SK-N-SH (cell line): ENCODE data around the gene COL26A1. TPM values are rescaled to one million over a fixed set of nuclear protein-coding genes. Genes with fewer than 3 reads are reported as not detected.

Experiments used
- CTCF ChIA-PET: fragments of 300-600, 350-600 bp; formaldehyde crosslinking; extraction: SDS; loops from one replicate; lab custom pipeline; 2021; lab: Yijun Ruan, JAX
- POLR2A ChIA-PET: fragments of 350-600 bp; sonication (Branson Sonifier 250); formaldehyde crosslinking; extraction: SDS; loops from one replicate; lab custom pipeline; 2020; ENCODE audit warnings: antibody characterized with exemption, inconsistent platforms; lab: Yijun Ruan, JAX
- DNase-seq: peaks from one replicate; pipeline ENCODE4 v3.0.0; 2012
- H2AFZ ChIP-seq: fragments of 200-600 bp; sonication (generic); 2 replicates; pipeline ENCODE4 v1.8.1; 2016; ENCODE audit warnings: antibody characterized with exemption, mild to moderate bottlenecking, low read depth
- H3F3A ChIP-seq: fragments of 200-600 bp; sonication (generic); replicated peaks from 2 replicates; pipeline ENCODE3; 2016; ENCODE audit warnings: antibody characterized with exemption, mild to moderate bottlenecking; ENCODE audit not compliant: insufficient read depth
- H3K27ac ChIP-seq, 2 experiments: fragments of 200-500 bp in 1 of 2; fragments of 200-600 bp in 1 of 2; sonication (Bioruptor generic) in 1 of 2; sonication (generic), shearing (Covaris generic) in 1 of 2; 2 replicates each; pipeline versions ENCODE4 v1.5.1 to v1.6.1; 2014 to 2016; ENCODE audit warnings: low read depth in 2 of 2, inconsistent platforms in 1 of 2, low read length in 1 of 2, mild to moderate bottlenecking in 1 of 2, mixed read lengths in 1 of 2
- H3K27me3 ChIP-seq: fragments of 200-600 bp; sonication (generic), shearing (Covaris generic); 2 replicates; pipeline ENCODE4 v1.6.1; 2016; ENCODE audit warnings: mixed run types; ENCODE audit not compliant: insufficient read depth
- H3K36me3 ChIP-seq, 2 experiments: fragments of 200-500 bp in 1 of 2; fragments of 200-600 bp in 1 of 2; sonication (Bioruptor generic) in 1 of 2; sonication (generic) in 1 of 2; replicated peaks in 1 of 2; 2 replicates each; pipeline versions ENCODE3 to v1.5.1; 2014 to 2016; ENCODE audit warnings: low read length in 1 of 2, mild to moderate bottlenecking in 1 of 2; ENCODE audit not compliant: insufficient read depth in 2 of 2, control insufficient read depth in 1 of 2
- H3K4me1 ChIP-seq, 2 experiments: fragments of 200-500 bp in 1 of 2; fragments of 200-600 bp in 1 of 2; sonication (Bioruptor generic) in 1 of 2; sonication (generic), shearing (Covaris generic) in 1 of 2; 2 replicates each; pipeline versions ENCODE4 v1.5.1 to v1.6.1; 2014 to 2016; ENCODE audit warnings: low read depth in 1 of 2, low read length in 1 of 2, mixed run types in 1 of 2; ENCODE audit not compliant: insufficient read depth in 2 of 2, control insufficient read depth in 1 of 2
- H3K4me2 ChIP-seq: fragments of 200-600 bp; sonication (generic), shearing (Covaris generic); 2 replicates; pipeline ENCODE4 v1.6.1; 2017; ENCODE audit warnings: mixed run types
- H3K4me3 ChIP-seq, 2 experiments: fragments of 200-500 bp in 1 of 2; fragments of 200-600 bp in 1 of 2; sonication (Bioruptor generic) in 1 of 2; sonication (generic), shearing (Covaris generic) in 1 of 2; 2 replicates each; pipeline versions ENCODE4 v1.5.1 to v1.8.1; 2014 to 2016; ENCODE audit warnings: low read depth in 2 of 2, inconsistent platforms in 1 of 2, low read length in 1 of 2, mild to moderate bottlenecking in 1 of 2, mixed read lengths in 1 of 2, moderate library complexity in 1 of 2
- H3K79me2 ChIP-seq: fragments of 200-600 bp; sonication (generic); 2 replicates; pipeline ENCODE4 v1.8.1; 2017; ENCODE audit warnings: mild to moderate bottlenecking; ENCODE audit not compliant: insufficient read depth
- H3K9ac ChIP-seq: fragments of 200-600 bp; sonication (generic); 2 replicates; pipeline ENCODE4 v1.6.1; 2017; ENCODE audit warnings: mixed run types
- H3K9me2 ChIP-seq: fragments of 200-600 bp; sonication (generic); 2 replicates; pipeline ENCODE4 v1.6.1; 2017; ENCODE audit warnings: mixed run types
- H3K9me3 ChIP-seq: fragments of 200-600 bp; sonication (generic); 2 replicates; pipeline ENCODE4 v1.6.1; 2017; ENCODE audit warnings: mixed run types, mild to moderate bottlenecking, moderate library complexity
- H4K20me1 ChIP-seq: fragments of 200-600 bp; sonication (generic); 2 replicates; pipeline ENCODE4 v1.6.1; 2017; ENCODE audit warnings: mild to moderate bottlenecking, mixed run types; ENCODE audit not compliant: insufficient read depth
- CHD2 ChIP-seq: fragments of 150-350 bp; IDR thresholded peaks from 2 replicates; pipeline ENCODE4 v1.6.1; 2018; ENCODE audit warnings: low read length; ENCODE audit not compliant: partially characterized antibody
- EZH2phosphoT487 ChIP-seq: fragments of 200-600 bp; sonication (generic); IDR thresholded peaks from 2 replicates; pipeline ENCODE4 v1.6.1; 2017; ENCODE audit warnings: low read depth, mixed run types, mild to moderate bottlenecking, antibody characterized with exemption, moderate library complexity, borderline replicate concordance
- FOSL2 ChIP-seq: IDR thresholded peaks from 2 replicates; pipeline ENCODE4 v1.4.0; 2012; ENCODE audit warnings: low read depth, mild to moderate bottlenecking, moderate library complexity, borderline replicate concordance
- FOXJ3 ChIP-seq: sonication (generic); formaldehyde crosslinking; IDR thresholded peaks from 2 replicates; pipeline ENCODE4 v1.5.1; 2020; ENCODE audit warnings: mild to moderate bottlenecking, missing genetic modification reagents
- FOXM1 ChIP-seq: IDR thresholded peaks from 2 replicates; pipeline ENCODE4 v1.4.0; 2012; ENCODE audit warnings: low read depth, mild to moderate bottlenecking
- GABPA ChIP-seq: IDR thresholded peaks from 2 replicates; pipeline ENCODE4 v1.4.0; 2012; ENCODE audit warnings: low read depth, mild to moderate bottlenecking
- MEF2A ChIP-seq: IDR thresholded peaks from 2 replicates; pipeline ENCODE4 v1.4.0; 2012; ENCODE audit warnings: low read depth, borderline replicate concordance
- MXI1 ChIP-seq: IDR thresholded peaks from 2 replicates; pipeline ENCODE4 v1.6.1; 2012; ENCODE audit warnings: mild to moderate bottlenecking, low read depth, low read length, improper control_type of control experiment
- NFIC ChIP-seq: IDR thresholded peaks from 2 replicates; pipeline ENCODE4 v1.4.0; 2012; ENCODE audit warnings: borderline replicate concordance
- TAF1 ChIP-seq: IDR thresholded peaks from 2 replicates; pipeline ENCODE4 v1.6.1; 2012; ENCODE audit warnings: low read depth, mild to moderate bottlenecking, low read length, moderate library complexity, borderline replicate concordance
- YY1 ChIP-seq: IDR thresholded peaks from 2 replicates; pipeline ENCODE4 v1.4.0; 2012; ENCODE audit warnings: low read depth, mild to moderate bottlenecking
- WGBS: methylation state at CpG from one replicate; pipeline ENCODE4 v1.1.6; 2017; ENCODE audit warnings: low lambda C conversion rate; 5-methylcytosine and 5-hydroxymethylcytosine counted together
- polyA plus RNA-seq, 3 experiments: library from polyadenylated mRNA; depleted of rRNA; stranded (reverse); fragments of >200 nt; gene quantifications; 2 replicates each; pipeline ENCODE4 v1.2.3, GENCODE V29; 2012
- TF ChIP-seq, protein P1 (sequence below): IDR thresholded peaks from 2 replicates; pipeline ENCODE4 v1.6.1; 2012; ENCODE audit warnings: mild to moderate bottlenecking, low read depth, low read length, moderate library complexity
- TF ChIP-seq, protein P2 (sequence below): fragments of 200-600 bp; sonication (generic); IDR thresholded peaks from 2 replicates; pipeline ENCODE4 v1.6.1; 2017; ENCODE audit warnings: antibody characterized with exemption, mild to moderate bottlenecking, moderate library complexity
- TF ChIP-seq, protein P3 (sequence below): IDR thresholded peaks from 2 replicates; pipeline ENCODE4 v1.4.0; 2012; ENCODE audit warnings: low read depth
- TF ChIP-seq, protein P4 (sequence below): fragments of 150-350 bp; IDR thresholded peaks from 2 replicates; pipeline ENCODE4 v1.6.1; 2017; ENCODE audit warnings: antibody characterized with exemption, low read length, low read depth, borderline replicate concordance

COL26A1 gene
- polyA plus RNA-seq, 1 of the 3 experiments (the other 2 are of a cell fraction), result 0.05 TPM

- H4K20me1 ChIP-seq, result no peaks in the 10 kb centered on the region
- H3K4me1 ChIP-seq, result no peaks in the 10 kb centered on the region
- no peak for DNase-seq
- H3K36me3 ChIP-seq, result no peaks in the 10 kb centered on the region
- H3K4me3 ChIP-seq, result no peak overlapping the region
- POLR2A ChIA-PET, result no interaction called here
- no peaks in the 10 kb centered on the region for H3K9me3 ChIP-seq
- CTCF ChIA-PET, result interaction anchor here (0.9 to 2.7 kb wide), 2 partner anchors 9 to 18 kb away, joined by 3 to 14 read pairs; no protein-coding TSS in a partner anchor
- no peaks in the 10 kb centered on the region for H3F3A ChIP-seq
- H3K27ac ChIP-seq, result no peak overlapping the region
- no peak overlapping the region for H3K4me2 ChIP-seq
- H3K79me2 ChIP-seq, result no peaks in the 10 kb centered on the region
- TF ChIP-seq EZH2phosphoT487 (no peak), FOXJ3 (CRISPR knock-in tag) (no peak), CHD2 (no peak), GABPA (no peak), TAF1 (no peak), MEF2A (no peak), NFIC (no peak), MXI1 (no peak), FOSL2 (no peak), YY1 (no peak), FOXM1 (no peak)
- TF ChIP-seq, protein P1, sequence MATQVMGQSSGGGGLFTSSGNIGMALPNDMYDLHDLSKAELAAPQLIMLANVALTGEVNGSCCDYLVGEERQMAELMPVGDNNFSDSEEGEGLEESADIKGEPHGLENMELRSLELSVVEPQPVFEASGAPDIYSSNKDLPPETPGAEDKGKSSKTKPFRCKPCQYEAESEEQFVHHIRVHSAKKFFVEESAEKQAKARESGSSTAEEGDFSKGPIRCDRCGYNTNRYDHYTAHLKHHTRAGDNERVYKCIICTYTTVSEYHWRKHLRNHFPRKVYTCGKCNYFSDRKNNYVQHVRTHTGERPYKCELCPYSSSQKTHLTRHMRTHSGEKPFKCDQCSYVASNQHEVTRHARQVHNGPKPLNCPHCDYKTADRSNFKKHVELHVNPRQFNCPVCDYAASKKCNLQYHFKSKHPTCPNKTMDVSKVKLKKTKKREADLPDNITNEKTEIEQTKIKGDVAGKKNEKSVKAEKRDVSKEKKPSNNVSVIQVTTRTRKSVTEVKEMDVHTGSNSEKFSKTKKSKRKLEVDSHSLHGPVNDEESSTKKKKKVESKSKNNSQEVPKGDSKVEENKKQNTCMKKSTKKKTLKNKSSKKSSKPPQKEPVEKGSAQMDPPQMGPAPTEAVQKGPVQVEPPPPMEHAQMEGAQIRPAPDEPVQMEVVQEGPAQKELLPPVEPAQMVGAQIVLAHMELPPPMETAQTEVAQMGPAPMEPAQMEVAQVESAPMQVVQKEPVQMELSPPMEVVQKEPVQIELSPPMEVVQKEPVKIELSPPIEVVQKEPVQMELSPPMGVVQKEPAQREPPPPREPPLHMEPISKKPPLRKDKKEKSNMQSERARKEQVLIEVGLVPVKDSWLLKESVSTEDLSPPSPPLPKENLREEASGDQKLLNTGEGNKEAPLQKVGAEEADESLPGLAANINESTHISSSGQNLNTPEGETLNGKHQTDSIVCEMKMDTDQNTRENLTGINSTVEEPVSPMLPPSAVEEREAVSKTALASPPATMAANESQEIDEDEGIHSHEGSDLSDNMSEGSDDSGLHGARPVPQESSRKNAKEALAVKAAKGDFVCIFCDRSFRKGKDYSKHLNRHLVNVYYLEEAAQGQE, result no peak
- TF ChIP-seq, protein P2, sequence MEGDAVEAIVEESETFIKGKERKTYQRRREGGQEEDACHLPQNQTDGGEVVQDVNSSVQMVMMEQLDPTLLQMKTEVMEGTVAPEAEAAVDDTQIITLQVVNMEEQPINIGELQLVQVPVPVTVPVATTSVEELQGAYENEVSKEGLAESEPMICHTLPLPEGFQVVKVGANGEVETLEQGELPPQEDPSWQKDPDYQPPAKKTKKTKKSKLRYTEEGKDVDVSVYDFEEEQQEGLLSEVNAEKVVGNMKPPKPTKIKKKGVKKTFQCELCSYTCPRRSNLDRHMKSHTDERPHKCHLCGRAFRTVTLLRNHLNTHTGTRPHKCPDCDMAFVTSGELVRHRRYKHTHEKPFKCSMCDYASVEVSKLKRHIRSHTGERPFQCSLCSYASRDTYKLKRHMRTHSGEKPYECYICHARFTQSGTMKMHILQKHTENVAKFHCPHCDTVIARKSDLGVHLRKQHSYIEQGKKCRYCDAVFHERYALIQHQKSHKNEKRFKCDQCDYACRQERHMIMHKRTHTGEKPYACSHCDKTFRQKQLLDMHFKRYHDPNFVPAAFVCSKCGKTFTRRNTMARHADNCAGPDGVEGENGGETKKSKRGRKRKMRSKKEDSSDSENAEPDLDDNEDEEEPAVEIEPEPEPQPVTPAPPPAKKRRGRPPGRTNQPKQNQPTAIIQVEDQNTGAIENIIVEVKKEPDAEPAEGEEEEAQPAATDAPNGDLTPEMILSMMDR, result no peak
- TF ChIP-seq, protein P3, sequence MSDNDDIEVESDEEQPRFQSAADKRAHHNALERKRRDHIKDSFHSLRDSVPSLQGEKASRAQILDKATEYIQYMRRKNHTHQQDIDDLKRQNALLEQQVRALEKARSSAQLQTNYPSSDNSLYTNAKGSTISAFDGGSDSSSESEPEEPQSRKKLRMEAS, result no peak
- TF ChIP-seq, protein P4, sequence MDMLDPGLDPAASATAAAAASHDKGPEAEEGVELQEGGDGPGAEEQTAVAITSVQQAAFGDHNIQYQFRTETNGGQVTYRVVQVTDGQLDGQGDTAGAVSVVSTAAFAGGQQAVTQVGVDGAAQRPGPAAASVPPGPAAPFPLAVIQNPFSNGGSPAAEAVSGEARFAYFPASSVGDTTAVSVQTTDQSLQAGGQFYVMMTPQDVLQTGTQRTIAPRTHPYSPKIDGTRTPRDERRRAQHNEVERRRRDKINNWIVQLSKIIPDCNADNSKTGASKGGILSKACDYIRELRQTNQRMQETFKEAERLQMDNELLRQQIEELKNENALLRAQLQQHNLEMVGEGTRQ, result no peak
- H3K27me3 ChIP-seq, result peaks cover 11% of the 10 kb centered on the region
- H3K9me2 ChIP-seq, result no peaks in the 10 kb centered on the region
- no peak overlapping the region for H3K9ac ChIP-seq
- no peak overlapping the region for H2AFZ ChIP-seq
- WGBS, result 56% methylated on average over 4 of the region's 4 CpGs
Measured at GRCh38 chr7:101450064-101450463, 87.4 kb downstream of the COL26A1 start.
